Measurements from ENCODE around the gene SPEF2.

- TF ChIP-seq YY1 (IDR thresholded peaks at IDR 0.05; ENCODE audit: insufficient read depth, insufficient read length), result no peak
- TF ChIP-seq ZNF274 (IDR thresholded peaks at IDR 0.05; ENCODE audit: low read depth, low read length), result no peak
- no peak for TF ChIP-seq SUZ12 (IDR thresholded peaks at IDR 0.05; ENCODE audit: extremely low read depth, insufficient read depth, insufficient read length)
Measured at GRCh38 chr5:35664584-35664983, 46.9 kb downstream of the SPEF2 start.

Measured in NT2/D1 (cell line).